WERI-Rb-1 (cell line): Measurements from ENCODE around the gene SLCO2A1.
"Not testable (repeated sequence)": the region's sequence is repeated elsewhere in the genome, so short reads cannot be mapped to it uniquely, and the experiment has no call there.

Experiments used
- DNase-seq: peaks from one replicate; pipeline ENCODE4 v3.0.0-alpha.2; 2020
- H3K27ac ChIP-seq: fragments of 250-450 bp; sonication (Bioruptor Pico); 2 replicates; pipeline ENCODE4 v1.5.1; 2020; ENCODE audit warnings: mild to moderate bottlenecking, moderate library complexity
- H3K27me3 ChIP-seq: fragments of 250-450 bp; sonication (Bioruptor Pico); 2 replicates; pipeline ENCODE4 v1.5.1; 2021; ENCODE audit warnings: mild to moderate bottlenecking, low read depth, moderate library complexity; ENCODE audit not compliant: insufficient read depth, severe bottlenecking
- H3K36me3 ChIP-seq: fragments of 250-450 bp; sonication (Bioruptor Pico); 2 replicates; pipeline ENCODE4 v1.5.1; 2020; ENCODE audit warnings: mild to moderate bottlenecking, moderate library complexity
- H3K4me3 ChIP-seq: 2 replicates; pipeline ENCODE4 v1.5.1; 2011; ENCODE audit warnings: low read depth, mild to moderate bottlenecking, control low read depth, low read length
- H3K9me3 ChIP-seq: fragments of 250-450 bp; sonication (Bioruptor Pico); 2 replicates; pipeline ENCODE4 v1.5.1; 2021; ENCODE audit warnings: mild to moderate bottlenecking, moderate library complexity; ENCODE audit not compliant: severe bottlenecking
- CTCF ChIP-seq: IDR thresholded peaks from 2 replicates; pipeline ENCODE4 v1.5.1; 2011; ENCODE audit warnings: low read depth, mild to moderate bottlenecking, control low read depth, inconsistent platforms, low read length

SLCO2A1 gene

DNA sequence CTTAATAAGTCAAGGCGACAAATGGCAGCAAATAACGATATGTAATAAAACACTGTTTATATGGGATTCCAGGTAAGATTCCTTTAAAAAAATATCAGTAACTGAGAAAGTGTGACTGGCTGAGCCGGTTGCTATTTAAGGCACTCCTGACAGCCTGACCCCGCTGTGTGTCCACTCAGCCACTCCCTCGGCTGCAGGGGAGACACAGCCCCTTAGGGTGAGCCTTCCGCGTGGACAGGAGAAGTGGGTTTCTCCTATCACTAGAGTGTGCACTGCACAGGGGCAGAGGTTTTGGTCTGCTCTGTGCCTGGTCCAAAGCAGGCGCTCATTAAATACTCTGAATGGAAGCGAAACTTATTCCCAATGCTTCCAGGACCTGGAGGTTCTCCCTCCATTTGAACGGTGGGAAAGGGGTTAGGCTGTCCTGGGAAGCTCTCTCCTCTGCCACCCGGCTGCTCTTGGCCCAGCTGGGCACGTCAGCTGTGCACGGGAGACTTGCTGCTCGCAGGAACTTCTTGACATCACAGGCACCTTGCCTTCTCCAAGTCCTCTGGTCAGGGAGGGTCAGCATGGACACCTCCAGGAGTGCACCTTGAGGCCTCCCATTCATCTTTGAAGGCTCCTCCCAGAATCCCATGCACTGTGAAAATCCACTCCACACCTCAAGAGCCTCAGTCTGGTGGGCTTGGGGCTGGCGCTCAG lies 43.3 kb upstream of the SLCO2A1 start:
- H3K27ac ChIP-seq, result no peak overlapping the region
- TF ChIP-seq CTCF, result no peak
- no peak overlapping the region for H3K4me3 ChIP-seq
- no peaks in the 10 kb centered on the region for H3K27me3 ChIP-seq
- H3K36me3 ChIP-seq, result no peaks in the 10 kb centered on the region
- no peaks in the 10 kb centered on the region for H3K9me3 ChIP-seq
- DNase-seq, result no peak

DNA sequence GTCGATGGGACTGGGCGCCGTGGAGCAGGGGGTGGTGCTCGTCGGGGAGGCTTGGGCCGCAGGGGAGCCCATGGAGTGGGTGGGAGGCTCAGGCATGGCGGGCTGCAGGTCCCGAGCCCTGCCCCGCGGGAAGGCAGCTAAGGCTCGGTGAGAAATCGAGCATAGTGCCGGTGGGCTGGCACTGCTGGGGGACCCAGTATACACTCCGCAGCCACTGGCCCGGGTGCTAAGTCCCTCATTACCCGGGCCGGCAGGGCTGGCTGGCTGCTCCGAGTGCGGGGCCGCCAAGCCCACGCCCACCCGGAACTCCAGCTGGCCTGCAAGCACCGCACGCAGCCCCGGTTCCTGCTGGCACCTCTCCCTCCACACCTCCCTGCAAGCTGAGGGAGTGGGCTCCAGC lies 40.6 kb upstream of the SLCO2A1 start:
- H3K27ac ChIP-seq, H3K36me3 ChIP-seq, H3K4me3 ChIP-seq, DNase-seq, H3K9me3 ChIP-seq, H3K27me3 ChIP-seq: not testable (repeated sequence)

DNA sequence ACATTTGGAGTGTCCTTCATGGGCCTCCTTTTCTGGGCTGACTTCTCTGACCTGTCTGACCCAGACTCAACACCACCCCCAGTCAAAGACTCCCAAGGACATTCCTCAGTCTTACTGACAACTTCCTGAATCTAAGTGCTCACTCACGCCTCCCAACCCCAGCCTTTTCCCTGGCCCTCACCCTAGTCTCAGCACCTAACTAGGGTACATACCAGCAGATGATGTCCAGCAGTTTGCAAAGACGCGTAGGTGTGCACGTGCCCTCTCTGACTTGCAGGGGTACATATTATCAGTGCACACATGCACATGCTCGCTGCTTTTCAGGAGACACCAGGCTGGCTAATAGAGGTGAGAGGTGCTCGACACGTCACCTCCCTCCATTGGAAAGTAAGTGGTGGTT lies 38.7 kb upstream of the SLCO2A1 start:
- H3K27ac ChIP-seq, result no peak overlapping the region
- H3K9me3 ChIP-seq, result no peaks in the 10 kb centered on the region
- no peaks in the 10 kb centered on the region for H3K36me3 ChIP-seq
- no peaks in the 10 kb centered on the region for H3K27me3 ChIP-seq
- no peak for DNase-seq
- no peak overlapping the region for H3K4me3 ChIP-seq
- TF ChIP-seq CTCF, result no peak

DNA sequence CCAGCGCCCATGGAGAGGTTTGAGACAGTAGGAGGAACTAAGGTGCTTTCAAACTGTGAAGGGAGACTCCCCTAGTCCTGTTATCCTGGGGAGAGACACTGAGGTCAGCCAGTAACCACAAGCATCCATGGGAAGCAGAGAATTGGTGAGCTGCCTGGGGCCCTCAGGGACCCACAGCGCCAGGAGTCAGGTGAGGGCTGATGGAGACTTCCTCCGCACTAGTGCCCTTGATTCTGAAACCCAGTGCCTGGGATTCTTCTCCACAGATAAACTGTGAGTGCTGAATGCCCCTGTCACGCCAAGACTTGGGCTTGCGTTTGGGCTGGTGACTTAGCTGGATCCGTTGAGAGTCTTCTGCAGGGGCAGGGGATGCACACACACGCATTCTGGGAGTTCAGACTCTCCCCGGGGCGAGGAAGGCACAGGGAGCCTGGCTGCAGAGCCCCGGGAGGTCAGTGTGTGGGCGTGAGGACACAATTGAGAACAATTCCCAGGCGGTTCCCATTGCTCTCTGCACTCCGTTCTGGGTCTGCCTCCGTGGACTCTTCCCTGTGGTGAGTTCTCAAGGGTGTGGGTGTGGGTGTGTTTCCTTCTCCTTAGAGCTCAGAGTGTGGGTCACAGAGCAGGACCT lies 37.9 kb upstream of the SLCO2A1 start:
- H3K27ac ChIP-seq, result no peak overlapping the region
- no peaks in the 10 kb centered on the region for H3K36me3 ChIP-seq
- no peak for TF ChIP-seq CTCF
- no peaks in the 10 kb centered on the region for H3K27me3 ChIP-seq
- DNase-seq, result no peak
- no peaks in the 10 kb centered on the region for H3K9me3 ChIP-seq
- H3K4me3 ChIP-seq, result no peak overlapping the region

- no peak for DNase-seq
- Histone ChIP-seq H3K9me3 (no peaks in the 10 kb centered on the region), H3K27me3 (no peaks in the 10 kb centered on the region), H3K36me3 (no peaks in the 10 kb centered on the region), H3K27ac (no peak overlapping the region), H3K4me3 (no peak overlapping the region)
- no peak for TF ChIP-seq CTCF
Measured at GRCh38 chr3:134066651-134067530, 37.2 kb upstream of the SLCO2A1 start.

- no peak for DNase-seq
- no peak overlapping the region for H3K4me3 ChIP-seq
Measured at GRCh38 chr3:134066158-134066541, 36.4 kb upstream of the SLCO2A1 start.

More at GRCh38 chr3:134066158-134066541, 36.4 kb upstream of the SLCO2A1 start:
- Histone ChIP-seq H3K36me3 (no peaks in the 10 kb centered on the region), H3K27me3 (no peaks in the 10 kb centered on the region), H3K27ac (no peak overlapping the region), H3K9me3 (no peaks in the 10 kb centered on the region)
- TF ChIP-seq CTCF, result no peak
